Trophoblast cell (in vitro differentiated cells and primary cell): ENCODE results near the gene OTOG.

ENCODE experiments used
- DNase-seq, 2 donors: peaks; one replicate each; pipeline ENCODE4 v3.0.0-alpha.2; 2016
- H2AFZ ChIP-seq: 2 replicates; pipeline ENCODE4 v1.6.1; 2013; ENCODE audit warnings: low read length, moderate library complexity, mild to moderate bottlenecking; ENCODE audit not compliant: insufficient read depth, poor library complexity
- H2AK5ac ChIP-seq: 2 replicates; pipeline ENCODE4 v1.6.1; 2013; ENCODE audit warnings: mild to moderate bottlenecking, low read length
- H2BK120ac ChIP-seq: 2 replicates; pipeline ENCODE4 v1.6.1; 2013; ENCODE audit warnings: low read length, mild to moderate bottlenecking, moderate library complexity; ENCODE audit not compliant: insufficient read depth, poor library complexity
- H2BK12ac ChIP-seq: 2 replicates; pipeline ENCODE4 v1.6.1; 2013; ENCODE audit warnings: mild to moderate bottlenecking, low read length, moderate library complexity
- H2BK5ac ChIP-seq: 2 replicates; pipeline ENCODE4 v1.6.1; 2013; ENCODE audit warnings: low read length, low read depth, moderate library complexity, mild to moderate bottlenecking; ENCODE audit not compliant: poor library complexity
- H3K14ac ChIP-seq: 2 replicates; pipeline ENCODE4 v1.6.1; 2013; ENCODE audit warnings: mild to moderate bottlenecking, low read length
- H3K18ac ChIP-seq: 2 replicates; pipeline ENCODE4 v1.6.1; 2013; ENCODE audit warnings: mild to moderate bottlenecking, low read length
- H3K23ac ChIP-seq: 2 replicates; pipeline ENCODE4 v1.6.1; 2013; ENCODE audit warnings: low read length
- H3K27ac ChIP-seq: 2 replicates; pipeline ENCODE4 v1.5.1; 2013; ENCODE audit warnings: low read depth, mild to moderate bottlenecking, inconsistent platforms, low read length, moderate library complexity
- H3K27me3 ChIP-seq: 2 replicates; pipeline ENCODE4 v1.6.1; 2013; ENCODE audit warnings: inconsistent platforms, mild to moderate bottlenecking, low read length, moderate library complexity; ENCODE audit not compliant: insufficient read depth
- H3K36me3 ChIP-seq, 2 experiments: 1 replicate in 1 of 2; 2 replicates in 1 of 2; pipeline ENCODE4 v1.6.1; 2013; ENCODE audit warnings: low read length in 2 of 2, mild to moderate bottlenecking in 2 of 2, moderate library complexity in 1 of 2; ENCODE audit not compliant: insufficient read depth in 2 of 2, control insufficient read depth in 1 of 2
- H3K4ac ChIP-seq: 2 replicates; pipeline ENCODE4 v1.6.1; 2013; ENCODE audit warnings: low read depth, mild to moderate bottlenecking, low read length, moderate library complexity
- H3K4me1 ChIP-seq, 2 experiments: 1 replicate in 1 of 2; 2 replicates in 1 of 2; pipeline ENCODE4 v1.6.1; 2013; ENCODE audit warnings: low read length in 2 of 2, mild to moderate bottlenecking in 2 of 2, moderate library complexity in 1 of 2; ENCODE audit not compliant: insufficient read depth in 2 of 2, control insufficient read depth in 1 of 2
- H3K4me2 ChIP-seq: 2 replicates; pipeline ENCODE4 v1.6.1; 2013; ENCODE audit warnings: inconsistent platforms, mild to moderate bottlenecking, low read length, moderate library complexity
- H3K4me3 ChIP-seq: 2 replicates; pipeline ENCODE4 v1.5.1; 2013; ENCODE audit warnings: mild to moderate bottlenecking, low read depth, low read length, inconsistent platforms
- H3K79me1 ChIP-seq: one replicate; pipeline ENCODE4 v1.6.1; 2013; ENCODE audit warnings: low read length
- H3K79me2 ChIP-seq: 2 replicates; pipeline ENCODE4 v1.6.1; 2013; ENCODE audit warnings: low read length, mild to moderate bottlenecking; ENCODE audit not compliant: control insufficient read depth, insufficient read depth, poor library complexity
- H3K9ac ChIP-seq: 2 replicates; pipeline ENCODE4 v1.6.1; 2013; ENCODE audit warnings: mild to moderate bottlenecking, low read length
- H3K9me3 ChIP-seq: 2 replicates; pipeline ENCODE4 v1.6.1; 2013; ENCODE audit warnings: low read depth, mild to moderate bottlenecking, control low read depth, inconsistent platforms, low read length; ENCODE audit not compliant: insufficient read depth
- H4K12ac ChIP-seq: 2 replicates; pipeline ENCODE4 v1.6.1; 2013; ENCODE audit warnings: low read depth, mild to moderate bottlenecking, low read length, moderate library complexity
- H4K8ac ChIP-seq: 2 replicates; pipeline ENCODE4 v1.6.1; 2013; ENCODE audit warnings: low read depth, mild to moderate bottlenecking, low read length, moderate library complexity
- H4K91ac ChIP-seq: one replicate; pipeline ENCODE4 v1.6.1; 2013; ENCODE audit warnings: low read depth, mild to moderate bottlenecking, low read length, moderate library complexity
- WGBS: extraction: QIAGEN DNeasy Blood & Tissue Kit; methylation state at CpG from one replicate; pipeline ENCODE4 v1.1.7; 2013; ENCODE audit warnings: missing lambda C conversion rate; ENCODE audit not compliant: insufficient read length, insufficient coverage; ENCODE audit errors: extremely low coverage; 5-methylcytosine and 5-hydroxymethylcytosine counted together

OTOG gene

DNA sequence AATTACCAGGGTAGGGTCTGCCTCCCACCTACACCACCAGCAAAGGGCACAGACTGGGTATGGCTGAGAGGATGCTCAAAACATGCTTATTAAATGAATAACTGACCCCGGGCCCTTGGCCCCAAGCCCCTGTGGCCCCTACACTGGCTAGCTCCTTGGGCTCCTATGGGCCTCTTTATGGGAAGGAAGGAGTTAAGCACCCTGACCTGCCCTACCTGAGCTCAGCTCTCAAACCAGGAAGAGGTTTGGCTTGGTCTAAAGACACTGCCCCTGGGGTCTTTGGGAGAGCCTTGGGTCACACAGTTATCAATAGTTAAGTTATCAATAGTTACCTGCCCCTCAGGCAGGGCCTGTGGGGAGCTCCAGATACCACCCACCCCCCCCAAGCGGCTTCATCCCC, 4.0 kb upstream of the OTOG start:
- no peaks in the 10 kb centered on the region for H3K36me3 ChIP-seq
- peaks cover 13 to 15% of the 10 kb centered on the region in 2 experiments for H3K4me1 ChIP-seq
- no peak overlapping the region for H2AFZ ChIP-seq
- no peak overlapping the region for H2BK12ac ChIP-seq
- no peaks in the 10 kb centered on the region for H3K79me1 ChIP-seq
- H4K8ac ChIP-seq = no peak overlapping the region
- H2AK5ac ChIP-seq = no peak overlapping the region
- no peak overlapping the region for H2BK120ac ChIP-seq
- H3K23ac ChIP-seq = no peak overlapping the region
- no peak overlapping the region for H4K12ac ChIP-seq
- H3K9me3 ChIP-seq = peaks cover 3% of the 10 kb centered on the region
- no peak overlapping the region for H4K91ac ChIP-seq
- H3K14ac ChIP-seq = no peak overlapping the region
- no peak overlapping the region for H3K18ac ChIP-seq
- no peaks in the 10 kb centered on the region for H3K27me3 ChIP-seq
- H2BK5ac ChIP-seq = no peak overlapping the region
- H3K9ac ChIP-seq = no peak overlapping the region
- no peak overlapping the region for H3K4me3 ChIP-seq
- no peak for DNase-seq
- WGBS = no CpG with 5 or more reads among the region's 2 CpGs
- H3K4ac ChIP-seq = no peak overlapping the region
- no peak overlapping the region for H3K27ac ChIP-seq
- H3K4me2 ChIP-seq = no peak overlapping the region
- H3K79me2 ChIP-seq = no peaks in the 10 kb centered on the region

GRCh38 chr11:17543574-17544180, 3.4 kb upstream of the OTOG start:
- H3K27me3 ChIP-seq = no peaks in the 10 kb centered on the region
- H3K36me3 ChIP-seq = no peaks in the 10 kb centered on the region
- no CpG with 5 or more reads among the region's 17 CpGs for WGBS
- H4K12ac ChIP-seq = no peak overlapping the region
- no peak overlapping the region for H3K4me2 ChIP-seq
- peaks cover 3% of the 10 kb centered on the region for H3K9me3 ChIP-seq
- H2BK120ac ChIP-seq = no peak overlapping the region
- H2AK5ac ChIP-seq = no peak overlapping the region
- H3K23ac ChIP-seq = no peak overlapping the region
- peak overlapping the region; percentile 6 for H2AFZ ChIP-seq
- H2BK5ac ChIP-seq = no peak overlapping the region
- H3K79me2 ChIP-seq = no peaks in the 10 kb centered on the region
- H3K4ac ChIP-seq = no peak overlapping the region
- H4K8ac ChIP-seq = no peak overlapping the region
- no peak overlapping the region for H3K4me3 ChIP-seq
- peaks cover 13 to 15% of the 10 kb centered on the region in 2 experiments for H3K4me1 ChIP-seq
- H3K27ac ChIP-seq = no peak overlapping the region
- no peak overlapping the region for H3K9ac ChIP-seq
- no peak overlapping the region for H4K91ac ChIP-seq
- H3K79me1 ChIP-seq = no peaks in the 10 kb centered on the region
- no peak for DNase-seq
- no peak overlapping the region for H2BK12ac ChIP-seq
- no peak overlapping the region for H3K18ac ChIP-seq
- no peak overlapping the region for H3K14ac ChIP-seq

GRCh38 chr11:17544181-17544622, 2.9 kb upstream of the OTOG start, which contains the start of gene USH1C:
Gene USH1C, minus strand, starts transcription at chr11:17544416. Its CDS starts 109 bp downstream, at chr11:17544307.
- Histone ChIP-seq H2BK120ac (no peak within 1 kb of the TSS), H2AFZ (peak within 1 kb of the TSS; percentile 6), H4K91ac (no peak within 1 kb of the TSS), H3K23ac (no peak within 1 kb of the TSS), H3K27ac (no peak within 1 kb of the TSS), H3K9ac (no peak within 1 kb of the TSS), H3K4me1 (peaks cover 13 to 15% of the 10 kb centered on the region in 2 experiments), H4K8ac (no peak within 1 kb of the TSS), H3K4me2 (no peak within 1 kb of the TSS), H3K79me2 (no peaks in the 10 kb centered on the region), H3K36me3 (no peaks in the 10 kb centered on the region), H4K12ac (no peak within 1 kb of the TSS), H3K14ac (no peak within 1 kb of the TSS), H3K79me1 (no peaks in the 10 kb centered on the region), H3K9me3 (peaks cover 3% of the 10 kb centered on the region), H3K4ac (no peak within 1 kb of the TSS), H2AK5ac (no peak within 1 kb of the TSS), H2BK5ac (no peak within 1 kb of the TSS), H3K27me3 (no peaks in the 10 kb centered on the region), H3K18ac (no peak within 1 kb of the TSS), H3K4me3 (no peak within 1 kb of the TSS), H2BK12ac (no peak within 1 kb of the TSS)
- WGBS = no CpG with 5 or more reads among the region's 32 CpGs
- no peak for DNase-seq

DNA sequence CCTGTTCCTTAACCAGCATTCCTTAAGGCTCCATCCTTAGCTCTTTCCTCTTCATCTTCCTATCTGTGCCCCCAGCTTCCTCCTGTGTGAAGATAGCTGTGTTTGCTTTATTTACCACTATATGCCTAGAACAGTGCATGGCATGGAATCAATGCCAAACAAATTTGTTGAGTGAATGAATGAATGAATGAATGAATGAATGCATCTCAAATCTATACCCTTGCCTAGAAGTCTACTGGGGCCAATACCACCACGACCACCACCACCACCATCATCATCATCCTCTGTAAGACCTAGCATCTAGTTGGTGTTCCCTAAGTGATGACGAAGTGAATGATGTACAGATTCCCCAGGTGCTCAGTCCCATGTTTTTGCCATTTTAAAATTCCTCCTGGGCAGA, 819 bp upstream of the OTOG start:
- no peak overlapping the region for H3K18ac ChIP-seq
- no peak overlapping the region for H3K14ac ChIP-seq
- no peak for DNase-seq
- H2BK120ac ChIP-seq = no peak overlapping the region
- no peaks in the 10 kb centered on the region for H3K36me3 ChIP-seq
- H2AFZ ChIP-seq = no peak overlapping the region
- H4K91ac ChIP-seq = no peak overlapping the region
- H3K23ac ChIP-seq = no peak overlapping the region
- no peak overlapping the region for H3K27ac ChIP-seq
- no peaks in the 10 kb centered on the region for H3K27me3 ChIP-seq
- no peaks in the 10 kb centered on the region for H3K79me2 ChIP-seq
- no peak overlapping the region for H3K4ac ChIP-seq
- H3K79me1 ChIP-seq = no peaks in the 10 kb centered on the region
- no peak overlapping the region for H3K4me2 ChIP-seq
- H2AK5ac ChIP-seq = no peak overlapping the region
- H3K9me3 ChIP-seq = peaks cover 3% of the 10 kb centered on the region
- no peak overlapping the region for H3K9ac ChIP-seq
- H2BK5ac ChIP-seq = no peak overlapping the region
- no peak overlapping the region for H4K8ac ChIP-seq
- no CpG with 5 or more reads among the region's 2 CpGs for WGBS
- peaks cover 13 to 15% of the 10 kb centered on the region in 2 experiments for H3K4me1 ChIP-seq
- H2BK12ac ChIP-seq = no peak overlapping the region
- H3K4me3 ChIP-seq = no peak overlapping the region
- no peak overlapping the region for H4K12ac ChIP-seq
